Muscle layer of duodenum (tissue), 2 donors: Measurements from ENCODE around the gene CNN2.
A peak's percentile ranks its signal among the peaks of the same experiment; 100 is the strongest.

Experiments used
- H3K27ac ChIP-seq: one replicate; pipeline ENCODE4 v1.7.0; 2013; ENCODE audit warnings: mild to moderate bottlenecking, low read length
- H3K27me3 ChIP-seq: one replicate; pipeline ENCODE4 v1.7.0; 2013; ENCODE audit warnings: low read depth, mild to moderate bottlenecking, control low read depth, low read length
- H3K36me3 ChIP-seq, 2 donors: one replicate each; pipeline ENCODE4 v1.7.0; 2013; ENCODE audit warnings: low read length in 2 of 2, control low read depth in 1 of 2, mild to moderate bottlenecking in 1 of 2; ENCODE audit not compliant: insufficient read depth in 2 of 2, control insufficient read depth in 1 of 2
- H3K4me1 ChIP-seq, 2 donors: one replicate each; pipeline ENCODE4 v1.7.0; 2013; ENCODE audit warnings: low read length in 2 of 2, mild to moderate bottlenecking in 2 of 2, control low read depth in 1 of 2, moderate library complexity in 1 of 2; ENCODE audit not compliant: insufficient read depth in 2 of 2, control insufficient read depth in 1 of 2
- H3K4me3 ChIP-seq, 2 donors: one replicate each; pipeline ENCODE4 v1.7.0; 2013; ENCODE audit warnings: low read length in 2 of 2, low read depth in 1 of 2, mild to moderate bottlenecking in 1 of 2
- H3K9me3 ChIP-seq, 2 donors: one replicate each; pipeline ENCODE4 v1.7.0; 2013; ENCODE audit warnings: low read length in 2 of 2, control low read depth in 1 of 2, mild to moderate bottlenecking in 1 of 2; ENCODE audit not compliant: control insufficient read depth in 1 of 2
- donor health status: healthy.

Gene CNN2

DNA sequence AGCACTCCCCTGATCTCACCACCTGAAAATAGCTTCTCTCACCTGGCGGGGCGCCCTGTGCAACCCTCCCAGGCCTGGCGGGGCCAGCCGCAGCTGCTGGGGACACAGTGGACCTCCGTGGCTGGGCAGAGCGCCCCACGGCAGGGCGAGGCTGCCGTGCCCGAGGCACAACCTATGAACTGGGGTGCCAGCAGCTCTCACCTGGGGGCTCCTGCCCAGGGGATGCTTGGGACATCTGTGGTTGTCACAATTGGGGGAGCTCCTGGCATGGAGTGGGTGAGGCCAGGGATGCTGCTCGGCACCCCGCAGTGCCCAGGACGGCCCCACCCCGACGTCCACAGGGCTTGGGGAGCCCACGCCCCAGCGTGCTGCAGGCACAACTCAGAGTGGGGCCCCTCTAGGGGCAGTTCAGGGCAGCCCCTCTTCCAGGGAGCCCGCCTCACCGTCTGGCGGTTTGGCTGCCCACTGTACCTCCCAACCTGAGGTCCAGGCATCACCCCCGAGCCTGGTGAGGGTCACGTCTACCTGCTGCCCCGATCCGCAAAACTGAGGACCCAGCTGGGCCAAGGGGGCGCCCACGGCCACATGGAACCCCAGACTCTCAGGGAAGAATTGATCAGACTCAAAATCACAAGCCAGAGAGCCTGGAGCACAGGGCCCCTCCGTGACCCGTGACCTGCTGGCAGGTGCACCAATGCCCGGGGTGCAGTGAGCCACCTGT, 11.2 kb upstream of the CNN2 start:
- Histone ChIP-seq H3K4me1 (peaks cover 11 to 54% of the 10 kb centered on the region in 2 donors), H3K9me3 (no peaks in the 10 kb centered on the region), H3K4me3 (no peak overlapping the region), H3K36me3 (peaks cover 6 to 39% of the 10 kb centered on the region in 2 donors), H3K27me3 (no peaks in the 10 kb centered on the region), H3K27ac (no peak overlapping the region)

DNA sequence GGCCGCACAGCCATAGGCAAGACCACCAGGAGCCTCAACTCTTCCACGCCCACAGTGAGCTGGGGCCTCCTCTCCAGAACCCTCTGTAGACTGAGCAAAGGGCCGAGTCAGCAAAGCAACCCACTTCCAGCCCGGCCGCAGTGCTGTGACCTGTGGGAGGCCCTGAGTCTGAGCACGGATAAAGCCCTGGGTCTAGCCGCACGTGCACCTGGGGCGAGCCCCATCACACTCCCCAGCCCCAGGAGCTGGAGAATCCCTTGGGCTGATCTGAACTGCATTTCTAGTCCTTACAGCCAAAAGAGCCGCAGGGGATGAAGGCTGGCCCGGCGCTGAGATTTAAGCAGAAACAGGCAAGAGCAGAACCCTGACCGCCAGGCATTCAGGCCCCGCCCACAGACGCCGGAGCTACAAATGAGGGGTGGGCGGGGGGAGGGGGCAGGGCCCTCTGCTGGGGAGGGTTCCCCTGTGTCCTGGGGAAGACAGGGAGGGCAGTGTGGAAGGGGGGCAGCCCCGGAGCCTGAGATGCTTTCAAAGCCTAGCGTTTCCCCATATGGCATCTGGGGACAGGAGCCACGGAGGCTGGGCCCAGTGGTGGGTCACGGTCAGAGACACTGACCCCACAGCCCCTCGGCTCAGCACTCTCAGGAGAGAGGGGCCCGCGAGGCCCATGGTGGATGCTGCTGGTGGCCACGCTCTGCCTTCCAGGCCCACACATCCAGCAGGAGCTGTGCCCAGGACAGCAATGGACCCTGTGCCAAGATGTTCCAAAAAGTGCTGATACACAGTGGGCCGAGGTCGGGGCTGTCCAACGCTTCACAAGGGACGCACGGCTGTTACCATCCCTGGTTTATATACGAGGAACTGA, 10.4 kb upstream of the CNN2 start:
- peaks cover 11 to 51% of the 10 kb centered on the region in 2 donors for H3K4me1 ChIP-seq
- H3K4me3 ChIP-seq = peak overlapping the region in 1 of 2 donors; percentile 17
- peaks cover 6 to 32% of the 10 kb centered on the region in 2 donors for H3K36me3 ChIP-seq

DNA sequence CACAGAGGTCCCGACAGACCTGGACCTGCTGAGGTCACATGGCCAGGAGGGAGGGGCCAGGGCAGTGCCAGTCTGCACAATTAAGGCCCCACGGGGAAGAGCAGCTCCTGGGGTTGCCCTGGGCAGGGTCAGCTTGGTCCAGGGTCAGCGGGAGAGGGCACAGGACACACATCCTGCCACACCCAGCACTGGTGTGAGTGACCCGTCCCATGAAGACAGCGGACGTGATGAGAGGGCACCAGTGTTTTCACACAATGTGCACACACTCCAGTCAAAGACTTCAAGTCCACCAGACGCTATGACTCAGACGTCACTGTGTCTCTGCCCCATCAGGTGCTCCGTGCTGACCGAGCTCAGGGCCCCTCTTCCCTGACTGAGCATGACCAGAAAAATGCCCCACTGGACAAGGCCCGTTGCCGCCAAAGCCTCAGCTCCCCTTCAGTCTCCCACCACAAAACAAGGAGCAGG, 9.7 kb upstream of the CNN2 start:
- no peaks in the 10 kb centered on the region for H3K9me3 ChIP-seq
- H3K27ac ChIP-seq = no peak overlapping the region
- peaks cover 11 to 51% of the 10 kb centered on the region in 2 donors for H3K4me1 ChIP-seq
- peak overlapping the region in 1 of 2 donors; percentile 17 for H3K4me3 ChIP-seq
- H3K27me3 ChIP-seq = no peaks in the 10 kb centered on the region
- peaks cover 6 to 26% of the 10 kb centered on the region in 2 donors for H3K36me3 ChIP-seq

More for the DNA sequence above, 10.4 kb upstream of the CNN2 start:
- no peaks in the 10 kb centered on the region for H3K27me3 ChIP-seq
- no peak overlapping the region for H3K27ac ChIP-seq
- H3K9me3 ChIP-seq = no peaks in the 10 kb centered on the region

GRCh38 chr19:1017115-1017905, 9.1 kb upstream of the CNN2 start:
- Histone ChIP-seq H3K9me3 (no peaks in the 10 kb centered on the region), H3K27ac (no peak overlapping the region), H3K36me3 (peaks cover 6 to 19% of the 10 kb centered on the region in 2 donors), H3K27me3 (no peaks in the 10 kb centered on the region), H3K4me1 (peaks cover 11 to 51% of the 10 kb centered on the region in 2 donors), H3K4me3 (peak overlapping the region in 1 of 2 donors; percentile 17)

GRCh38 chr19:1017906-1018305, 8.5 kb upstream of the CNN2 start:
- H3K4me3 ChIP-seq = no peak overlapping the region
- H3K9me3 ChIP-seq = no peaks in the 10 kb centered on the region
- H3K27ac ChIP-seq = no peak overlapping the region
- H3K36me3 ChIP-seq = peaks cover 5 to 14% of the 10 kb centered on the region in 2 donors
- no peaks in the 10 kb centered on the region for H3K27me3 ChIP-seq
- peaks cover 11 to 55% of the 10 kb centered on the region in 2 donors for H3K4me1 ChIP-seq

- Histone ChIP-seq H3K9me3 (no peaks in the 10 kb centered on the region), H3K4me3 (no peak overlapping the region), H3K36me3 (peaks cover under 1 to 9% of the 10 kb centered on the region in 2 donors), H3K27ac (no peak overlapping the region), H3K27me3 (no peaks in the 10 kb centered on the region), H3K4me1 (peaks cover 11 to 55% of the 10 kb centered on the region in 2 donors)
Observed at GRCh38 chr19:1018393-1018792, 8.0 kb upstream of the CNN2 start.

DNA sequence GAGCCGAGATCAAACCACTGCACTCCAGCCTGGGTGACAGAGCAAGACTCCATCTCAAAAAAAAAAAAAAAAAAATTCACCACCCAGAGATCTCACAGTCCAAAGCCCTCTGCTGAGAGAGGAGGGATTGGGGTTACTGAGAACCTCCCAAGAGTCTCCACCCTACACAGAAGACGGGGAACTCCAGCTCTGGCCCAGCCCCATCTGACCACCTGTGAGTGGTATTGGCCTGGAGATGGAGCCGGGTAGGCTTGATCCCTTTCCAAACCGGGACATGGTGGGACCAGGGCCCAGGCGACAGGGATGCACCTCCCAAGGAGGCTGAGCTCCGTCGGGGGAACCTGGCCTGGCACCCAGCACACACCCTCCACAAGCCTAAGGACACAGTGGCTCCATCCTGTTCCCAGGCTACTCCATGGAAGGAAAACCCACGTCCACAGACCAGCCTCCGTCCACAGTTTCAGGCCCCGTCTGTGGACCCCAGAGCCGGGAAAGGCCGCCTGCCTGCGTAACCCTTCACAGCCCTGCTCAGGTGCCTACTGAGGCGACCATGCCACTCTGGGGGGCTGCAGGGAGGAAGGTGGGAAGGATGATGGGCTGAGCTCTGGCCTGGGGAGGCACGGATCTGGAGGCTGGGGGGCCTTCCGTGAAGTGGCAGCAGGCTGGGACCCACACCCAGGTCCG, 7.3 kb upstream of the CNN2 start:
- H3K4me3 ChIP-seq = peak overlapping the region; percentile 83 to 94
- H3K36me3 ChIP-seq = peaks cover 0 to 2% of the 10 kb centered on the region in 2 donors
- H3K4me1 ChIP-seq = peaks cover 11 to 55% of the 10 kb centered on the region in 2 donors
- H3K27ac ChIP-seq = no peak overlapping the region
- no peaks in the 10 kb centered on the region for H3K27me3 ChIP-seq
- no peaks in the 10 kb centered on the region for H3K9me3 ChIP-seq

DNA sequence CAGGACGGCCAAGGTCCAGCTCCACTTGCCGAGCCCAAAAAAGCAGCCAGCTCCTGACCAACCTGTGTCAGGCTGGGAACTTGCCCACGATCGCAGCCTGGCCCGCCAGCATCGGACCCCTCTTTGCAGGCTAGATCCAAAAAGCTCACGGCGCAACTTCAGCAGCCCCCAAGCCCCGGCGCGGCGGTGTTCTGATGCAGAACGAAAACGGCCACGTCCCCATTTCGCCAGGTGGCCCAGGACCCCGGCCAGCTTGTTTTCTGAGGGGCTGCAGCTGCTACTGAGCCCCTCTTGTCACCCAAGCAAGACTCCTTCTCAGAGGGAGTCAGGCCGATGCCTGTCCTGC, 6.8 kb upstream of the CNN2 start:
- H3K9me3 ChIP-seq = no peaks in the 10 kb centered on the region
- no peak overlapping the region for H3K27ac ChIP-seq
- H3K4me1 ChIP-seq = peaks cover 11 to 55% of the 10 kb centered on the region in 2 donors
- peak overlapping the region; percentile 83 to 94 for H3K4me3 ChIP-seq
- H3K36me3 ChIP-seq = no peaks in the 10 kb centered on the region
- H3K27me3 ChIP-seq = no peaks in the 10 kb centered on the region

- H3K4me1 ChIP-seq = peaks cover 11 to 51% of the 10 kb centered on the region in 2 donors
- no peaks in the 10 kb centered on the region for H3K9me3 ChIP-seq
- H3K36me3 ChIP-seq = no peaks in the 10 kb centered on the region
- H3K4me3 ChIP-seq = peak overlapping the region; percentile 83 to 94
- no peaks in the 10 kb centered on the region for H3K27me3 ChIP-seq
- H3K27ac ChIP-seq = peak overlapping the region; percentile 45
Observed at GRCh38 chr19:1019980-1020867, 6.2 kb upstream of the CNN2 start.

- Histone ChIP-seq H3K36me3 (no peaks in the 10 kb centered on the region), H3K9me3 (no peaks in the 10 kb centered on the region), H3K27me3 (no peaks in the 10 kb centered on the region), H3K4me1 (peaks cover 11 to 46% of the 10 kb centered on the region in 2 donors), H3K27ac (peak within 1 kb of the TSS; percentile 93), H3K4me3 (peak within 1 kb of the TSS; percentile 83 to 94)
Observed at GRCh38 chr19:1020868-1021425, 5.5 kb upstream of the CNN2 start, which contains the start of gene TMEM259. TSS of gene TMEM259 (minus strand) at chr19:1021123. CDS start at chr19:1020996, 127 bp downstream.
